ENCODE data around the gene ATP10A.

- TF ChIP-seq CDX4 (CRISPR knock-in tag; IDR thresholded peaks at IDR 0.05; ENCODE audit: borderline replicate concordance) (no peak), CTCF (IDR thresholded peaks at IDR 0.05) (no peak)
Measured at GRCh38 chr15:25838871-25839195, 24.3 kb downstream of the ATP10A start.

Data from WTC11 (cell line).